Duodenal mucosa (tissue), 2 donors: ENCODE data around the gene NQO2.

ENCODE experiments used
- H3K27ac ChIP-seq: one replicate; pipeline ENCODE4 v1.7.0; 2013; ENCODE audit warnings: low read depth, low read length
- H3K27me3 ChIP-seq, 2 donors: one replicate each; pipeline ENCODE4 v1.7.0; 2013; ENCODE audit warnings: low read length in 2 of 2, control low read depth in 1 of 2; ENCODE audit not compliant: insufficient read depth in 2 of 2, control insufficient read depth in 1 of 2
- H3K36me3 ChIP-seq, 2 donors: one replicate each; pipeline ENCODE4 v1.7.0; 2013; ENCODE audit warnings: low read length in 2 of 2, control low read depth in 1 of 2; ENCODE audit not compliant: insufficient read depth in 2 of 2, control insufficient read depth in 1 of 2
- H3K4me1 ChIP-seq, 2 donors: one replicate each; pipeline ENCODE4 v1.7.0; 2013; ENCODE audit warnings: low read length in 2 of 2, control low read depth in 1 of 2; ENCODE audit not compliant: insufficient read depth in 2 of 2, control insufficient read depth in 1 of 2
- H3K4me3 ChIP-seq, 2 donors: one replicate each; pipeline ENCODE4 v1.7.0; 2013; ENCODE audit warnings: low read length in 2 of 2, low read depth in 1 of 2
- H3K9ac ChIP-seq, 2 donors: one replicate each; pipeline ENCODE4 v1.7.0; 2013; ENCODE audit warnings: low read length in 2 of 2, low read depth in 1 of 2
- H3K9me3 ChIP-seq, 2 donors: one replicate each; pipeline ENCODE4 v1.7.0; 2013; ENCODE audit warnings: low read length in 2 of 2, control low read depth in 1 of 2; ENCODE audit not compliant: control insufficient read depth in 1 of 2

The NQO2 gene

GRCh38 chr6:3068329-3069214, 68.9 kb downstream of the NQO2 start, which contains the start of gene RIPK1:
Gene RIPK1 (plus strand): TSS chr6:3068494. CDS start chr6:3076824, 8,330 bp downstream.
- no peaks in the 10 kb centered on the region for H3K27me3 ChIP-seq
- peak within 1 kb of the TSS; percentile 100 for H3K27ac ChIP-seq
- peaks cover 7 to 31% of the 10 kb centered on the region in 2 donors for H3K4me1 ChIP-seq
- no peaks in the 10 kb centered on the region for H3K9me3 ChIP-seq
- H3K4me3 ChIP-seq = peak within 1 kb of the TSS; percentile 89 to 91
- H3K36me3 ChIP-seq = peaks cover 3 to 15% of the 10 kb centered on the region in 2 donors
- peak within 1 kb of the TSS; percentile 87 to 94 for H3K9ac ChIP-seq
